H1 (cell line): Measurements from ENCODE around the gene AGBL4. TPM values are rescaled to one million over a fixed set of nuclear protein-coding genes. Genes with fewer than 3 reads are reported as not detected.

ENCODE experiments used
- CBX5 ChIP-seq: fragments of 300-800, 300-1000 bp; sonication (generic); IDR thresholded peaks from 2 replicates; pipeline ENCODE4 v1.7.1; 2016; ENCODE audit warnings: antibody characterized with exemption, low read length, low read depth
- CHD7 ChIP-seq: fragments of 300-600 bp; sonication (generic); IDR thresholded peaks from 2 replicates; pipeline ENCODE4 v1.7.1; 2012; ENCODE audit warnings: low read length, moderate library complexity, mild to moderate bottlenecking, inconsistent platforms; ENCODE audit not compliant: insufficient replicate concordance
- CTBP2 ChIP-seq: IDR thresholded peaks from 2 replicates; pipeline ENCODE4 v1.7.0; 2011; ENCODE audit warnings: borderline replicate concordance, mild to moderate bottlenecking, moderate library complexity, mixed read lengths, low read length; ENCODE audit not compliant: insufficient read depth, insufficient read length
- polyA plus RNA-seq, 7 experiments: library from polyadenylated mRNA; depleted of rRNA in 3 of 7; stranded (reverse) in 5 of 7; unstranded in 2 of 7; fragments of >200 nt in 5 of 7; fragments of 200-250 nt in 2 of 7; gene quantifications; 1 replicate in 5 of 7; 2 replicates in 1 of 7; 4 replicates in 1 of 7; pipeline versions ENCODE4 v1.2.1 to v1.2.3, GENCODE V29; 2011 to 2013; ENCODE audit warnings: missing spikeins in 2 of 7, mixed read lengths in 2 of 7
- total RNA-seq: library from RNA; stranded (reverse); fragmentation: NEBNext Ultra II Directional; extraction: Animal tissue kit (Norgen Biotek cat#: 25700); gene quantifications from 2 replicates; pipeline ENCODE4 v1.2.1, GENCODE V29; 2021

Gene AGBL4
- total and polyA plus RNA-seq, 2 of the 8 experiments (the other 6 are each of a cell fraction or from before 2014, with no cell fraction given), result 0.41 to 0.45 TPM

GRCh38 chr1:48686159-48686558 lies 1337.6 kb downstream of the AGBL4 start (continued):
- TF ChIP-seq CTBP2 (no peak), CBX5 (no peak), CHD7 (no peak)
- TF ChIP-seq, all 59 proteins: peak for 0
